NCI-H2107 treated with DMSO at 0.1 percent for 48 hours (cell line): Measurements from ENCODE around the gene SLC7A4.
A peak's percentile ranks its signal among the peaks of the same experiment; 100 is the strongest.
"Not testable (repeated sequence)": the region's sequence is repeated elsewhere in the genome, so short reads cannot be mapped to it uniquely, and the experiment has no call there.

ENCODE experiments used
- DNase-seq: peaks from one replicate; lab custom pipeline; 2025; ENCODE audit not compliant: unreplicated experiment; lab: John Stamatoyannopoulos, UW

Gene SLC7A4

DNA sequence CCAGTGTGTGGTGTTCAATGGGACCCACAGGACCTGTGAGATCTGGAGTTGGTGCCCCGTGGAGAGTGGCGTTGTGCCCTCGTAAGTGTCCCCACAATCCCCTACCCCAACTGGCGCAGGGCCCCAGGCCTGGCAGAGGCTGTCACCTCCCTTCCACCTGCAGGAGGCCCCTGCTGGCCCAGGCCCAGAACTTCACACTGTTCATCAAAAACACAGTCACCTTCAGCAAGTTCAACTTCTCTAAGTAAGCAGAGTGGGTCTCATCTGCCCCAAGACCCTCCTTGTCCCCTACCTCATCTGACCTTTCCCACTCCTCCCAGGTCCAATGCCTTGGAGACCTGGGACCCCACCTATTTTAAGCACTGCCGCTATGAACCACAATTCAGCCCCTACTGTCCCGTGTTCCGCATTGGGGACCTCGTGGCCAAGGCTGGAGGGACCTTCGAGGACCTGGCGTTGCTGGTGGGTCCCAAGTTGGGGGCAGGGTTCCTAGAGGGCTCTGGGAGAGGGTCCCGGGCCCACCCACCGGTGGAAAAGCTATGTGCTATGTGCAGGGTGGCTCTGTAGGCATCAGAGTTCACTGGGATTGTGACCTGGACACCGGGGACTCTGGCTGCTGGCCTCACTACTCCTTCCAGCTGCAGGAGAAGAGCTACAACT lies 9.3 kb downstream of the SLC7A4 start:
- DNase-seq, result no peak

DNA sequence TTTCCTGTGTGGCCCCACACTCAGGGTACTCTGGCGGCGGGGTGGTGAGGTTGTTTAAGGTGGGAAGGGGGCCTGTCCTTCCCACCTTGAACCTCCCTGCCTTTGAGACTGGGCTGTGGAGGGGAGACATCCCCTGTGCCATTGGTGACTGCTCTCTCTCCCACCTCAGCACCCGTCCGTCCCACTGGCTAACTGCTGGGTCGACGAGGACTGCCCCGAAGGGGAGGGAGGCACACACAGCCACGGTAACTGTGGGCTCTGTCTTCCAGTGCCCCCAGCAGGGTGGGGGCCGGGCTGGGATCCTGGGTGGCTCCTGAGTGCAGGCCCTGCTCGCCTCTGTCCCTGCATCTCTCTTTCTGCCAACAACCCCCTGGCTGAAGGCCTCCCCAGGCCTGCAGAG lies 9.9 kb downstream of the SLC7A4 start:
- DNase-seq, result no peak

DNA sequence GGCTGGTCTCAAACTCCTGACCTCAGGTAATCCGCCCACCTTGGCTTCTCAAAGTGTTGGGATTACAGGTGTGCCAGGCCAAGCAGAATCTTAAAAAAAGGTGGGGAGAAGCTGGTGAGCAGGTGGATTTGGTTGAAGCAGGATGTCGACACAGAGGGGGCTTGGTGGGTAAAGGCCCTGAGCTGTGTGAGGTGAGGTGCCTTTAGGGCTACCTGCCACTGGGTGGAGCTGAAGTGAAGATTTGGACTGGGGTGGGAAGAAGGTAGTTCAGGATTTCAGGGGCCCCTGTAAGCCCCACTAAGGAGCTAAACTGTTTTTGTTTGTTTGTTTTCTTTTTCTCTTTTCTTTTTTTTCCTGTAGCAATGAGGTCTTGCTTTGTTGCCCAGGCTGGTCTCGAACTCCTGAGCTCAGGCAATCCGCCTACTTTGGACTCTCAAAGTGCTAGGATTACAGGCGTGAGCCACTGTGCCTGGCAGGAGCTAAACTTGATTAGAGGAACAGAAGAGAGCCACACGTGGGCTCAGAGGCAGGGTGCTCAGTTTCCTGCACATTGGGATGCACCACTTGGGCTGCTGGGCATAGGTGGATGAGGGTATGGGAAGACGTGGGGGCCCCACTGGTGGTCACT lies 11.4 kb downstream of the SLC7A4 start:
- no peak for DNase-seq

DNA sequence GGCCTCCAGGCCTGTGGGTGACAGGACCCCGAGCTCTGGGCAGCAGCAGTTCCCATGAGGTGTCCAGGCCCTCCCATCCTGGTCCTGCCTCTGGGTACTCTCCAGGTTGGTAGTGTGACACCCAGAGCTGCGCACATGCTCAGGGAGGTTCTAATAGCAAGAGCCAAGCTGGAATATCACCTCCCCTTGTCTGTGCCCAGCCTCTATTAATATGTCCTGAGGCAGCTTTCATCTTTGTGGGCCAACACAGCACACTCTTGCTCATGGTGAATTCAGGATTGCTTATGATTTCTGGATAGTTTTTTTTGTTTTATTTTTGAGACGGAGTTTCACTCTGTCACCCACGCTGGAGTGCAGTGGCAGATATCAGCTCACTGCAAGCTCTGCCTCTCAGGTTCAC lies 14.0 kb downstream of the SLC7A4 start:
- DNase-seq, result no peak

DNA sequence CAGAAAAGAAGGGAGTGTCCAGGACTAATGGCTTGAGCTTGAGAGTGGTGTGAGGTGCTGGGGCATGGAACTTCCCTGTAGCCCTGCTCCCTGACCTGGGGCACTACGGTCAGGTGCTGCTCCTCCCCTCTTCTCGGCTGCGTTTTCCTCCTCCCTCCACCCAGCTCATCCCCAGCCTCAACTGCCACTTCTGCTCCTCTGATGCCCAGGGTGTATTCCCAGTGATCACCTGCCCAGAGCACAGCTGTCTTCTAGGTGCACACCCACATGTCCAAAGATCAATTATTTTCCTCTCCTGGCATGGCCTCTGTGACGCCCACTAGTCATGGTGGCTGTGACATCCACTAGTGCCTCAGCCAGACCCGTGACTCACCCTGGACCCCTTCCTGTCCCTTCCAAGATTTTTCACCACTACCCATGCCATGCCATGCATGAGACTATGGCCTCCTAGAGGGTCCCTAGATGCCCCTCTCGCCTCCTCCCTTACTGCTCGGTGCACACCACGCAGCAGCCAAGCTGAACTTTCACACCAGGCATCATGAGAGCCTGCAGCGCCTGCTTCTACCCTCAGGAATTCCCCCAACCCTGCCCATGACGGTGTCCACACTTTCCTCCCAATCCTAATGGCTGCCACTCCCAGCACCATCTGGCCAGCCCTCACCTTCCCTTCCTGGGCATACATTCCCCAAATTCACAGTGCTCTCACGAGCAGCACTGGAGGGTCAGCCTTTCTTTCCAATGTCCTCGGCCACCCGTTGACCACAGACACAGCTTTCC lies 15.5 kb downstream of the SLC7A4 start:
- DNase-seq, result no peak

DNA sequence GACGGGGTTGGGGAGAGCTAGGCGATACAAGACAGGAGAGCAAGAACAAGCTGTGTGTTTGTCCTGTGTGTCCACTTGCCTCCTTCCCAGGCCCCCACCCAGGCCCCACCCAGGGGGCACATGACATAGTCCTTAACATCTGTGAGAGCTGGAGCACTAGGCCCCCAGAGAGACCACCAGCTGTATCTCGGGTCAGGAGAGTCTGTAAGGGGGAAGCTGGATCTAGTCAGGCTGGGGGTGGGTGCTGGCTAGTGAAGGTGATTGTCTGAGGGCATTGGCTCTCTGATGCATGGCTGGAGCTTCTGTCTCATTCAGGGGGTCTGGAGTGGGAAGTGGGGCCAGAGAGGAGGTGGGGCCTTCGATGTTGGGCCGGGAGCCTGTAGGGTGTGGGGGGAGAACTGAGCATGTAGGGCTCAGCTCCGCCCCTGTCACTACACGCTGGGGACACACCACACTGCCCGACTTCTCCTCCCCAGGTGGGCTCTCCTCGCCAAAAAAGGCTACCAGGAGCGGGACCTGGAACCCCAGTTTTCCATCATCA lies 16.8 kb downstream of the SLC7A4 start:
- no peak for DNase-seq

DNA sequence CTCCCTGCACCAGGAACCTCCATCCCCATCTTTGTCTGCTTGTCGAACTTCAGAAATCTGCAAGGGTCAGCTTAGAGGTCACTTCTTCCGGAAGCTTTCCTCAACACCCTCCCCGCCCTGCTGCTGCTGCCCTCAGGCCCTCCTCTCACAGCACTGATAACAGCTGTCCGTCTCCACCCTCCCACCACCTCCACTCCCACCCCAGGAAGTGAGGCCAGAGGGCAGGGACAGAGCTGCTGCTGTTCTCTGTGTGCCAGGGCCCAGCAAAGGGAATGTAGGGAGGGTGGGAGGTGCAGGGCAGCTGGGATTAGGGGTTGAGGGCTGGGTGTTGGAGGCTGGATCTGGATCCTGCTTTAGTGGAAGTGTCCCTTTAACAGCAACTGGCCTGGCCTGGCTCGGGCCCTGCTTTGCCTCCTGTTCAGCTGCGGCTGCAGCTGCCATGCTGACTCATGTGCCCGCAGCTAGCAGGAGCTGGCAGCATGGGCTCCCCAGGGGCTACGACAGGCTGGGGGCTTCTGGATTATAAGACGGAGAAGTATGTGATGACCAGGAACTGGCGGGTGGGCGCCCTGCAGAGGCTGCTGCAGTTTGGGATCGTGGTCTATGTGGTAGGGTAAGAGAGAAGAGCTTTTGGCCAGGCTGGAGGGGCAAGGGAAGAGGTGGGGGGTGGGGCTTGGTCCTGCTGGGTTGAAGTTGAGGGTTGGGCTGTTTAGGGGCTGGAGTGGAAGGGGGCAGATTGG lies 17.5 kb downstream of the SLC7A4 start, which contains the start of gene P2RX6:
Gene P2RX6, plus strand, starts transcription at position 440 of the 740 bp plus-strand sequence. Its CDS starts 10 bp downstream, at position 450.
- no peak for DNase-seq

DNA sequence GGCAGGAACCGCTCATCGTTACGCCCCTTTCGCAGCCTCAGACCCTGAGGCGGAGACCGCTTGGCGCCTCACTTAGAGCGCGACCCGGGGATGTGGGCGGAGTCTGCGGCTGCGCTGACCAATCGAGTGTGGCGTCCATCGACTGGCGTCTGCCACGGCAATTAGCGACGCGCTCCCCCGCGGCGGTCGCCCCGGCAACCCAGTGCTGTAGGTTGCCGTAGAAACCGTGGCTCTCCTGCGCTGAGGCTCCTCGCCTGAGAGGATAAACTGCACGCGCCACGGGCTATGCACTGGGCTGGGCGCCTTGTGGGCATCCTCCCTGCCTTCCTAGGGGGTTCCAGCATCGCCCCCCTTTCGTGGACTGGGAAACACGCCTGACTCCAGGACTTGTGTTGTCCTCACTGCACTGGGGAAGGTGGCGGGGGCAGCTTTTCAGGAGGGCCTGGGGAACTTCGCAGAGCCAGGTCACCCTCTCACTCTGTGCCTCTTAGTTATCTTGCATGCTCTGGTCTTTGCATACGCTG lies 18.1 kb downstream of the SLC7A4 start:
- DNase-seq, result peak; percentile 72

DNA sequence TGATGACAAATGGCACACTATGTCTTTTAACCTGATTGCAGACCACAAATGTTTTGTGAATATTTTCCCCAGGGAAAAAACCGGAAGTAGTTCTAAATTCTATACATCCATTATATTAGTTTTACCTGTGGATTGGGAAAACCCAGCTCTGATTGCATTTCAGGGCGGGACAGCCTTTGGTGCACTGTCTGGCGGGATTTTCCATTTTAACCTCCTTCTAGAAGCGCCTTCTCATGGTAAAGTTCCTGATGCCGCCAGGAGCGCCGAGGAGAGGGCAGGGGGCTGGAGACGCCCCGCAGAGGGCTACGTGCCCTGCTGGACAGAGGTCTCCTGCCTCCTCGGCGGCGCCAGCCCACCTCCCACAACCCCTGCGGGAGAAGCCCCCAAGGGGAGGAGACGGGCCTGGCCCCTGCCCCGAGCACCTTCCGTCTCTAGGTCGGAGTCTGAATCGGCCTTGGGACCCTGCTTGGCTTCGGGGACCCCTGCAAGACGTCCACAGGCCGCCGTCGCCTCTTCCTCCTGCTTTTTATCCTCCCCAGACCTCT lies 18.6 kb downstream of the SLC7A4 start:
- peak; percentile 33 for DNase-seq

DNA sequence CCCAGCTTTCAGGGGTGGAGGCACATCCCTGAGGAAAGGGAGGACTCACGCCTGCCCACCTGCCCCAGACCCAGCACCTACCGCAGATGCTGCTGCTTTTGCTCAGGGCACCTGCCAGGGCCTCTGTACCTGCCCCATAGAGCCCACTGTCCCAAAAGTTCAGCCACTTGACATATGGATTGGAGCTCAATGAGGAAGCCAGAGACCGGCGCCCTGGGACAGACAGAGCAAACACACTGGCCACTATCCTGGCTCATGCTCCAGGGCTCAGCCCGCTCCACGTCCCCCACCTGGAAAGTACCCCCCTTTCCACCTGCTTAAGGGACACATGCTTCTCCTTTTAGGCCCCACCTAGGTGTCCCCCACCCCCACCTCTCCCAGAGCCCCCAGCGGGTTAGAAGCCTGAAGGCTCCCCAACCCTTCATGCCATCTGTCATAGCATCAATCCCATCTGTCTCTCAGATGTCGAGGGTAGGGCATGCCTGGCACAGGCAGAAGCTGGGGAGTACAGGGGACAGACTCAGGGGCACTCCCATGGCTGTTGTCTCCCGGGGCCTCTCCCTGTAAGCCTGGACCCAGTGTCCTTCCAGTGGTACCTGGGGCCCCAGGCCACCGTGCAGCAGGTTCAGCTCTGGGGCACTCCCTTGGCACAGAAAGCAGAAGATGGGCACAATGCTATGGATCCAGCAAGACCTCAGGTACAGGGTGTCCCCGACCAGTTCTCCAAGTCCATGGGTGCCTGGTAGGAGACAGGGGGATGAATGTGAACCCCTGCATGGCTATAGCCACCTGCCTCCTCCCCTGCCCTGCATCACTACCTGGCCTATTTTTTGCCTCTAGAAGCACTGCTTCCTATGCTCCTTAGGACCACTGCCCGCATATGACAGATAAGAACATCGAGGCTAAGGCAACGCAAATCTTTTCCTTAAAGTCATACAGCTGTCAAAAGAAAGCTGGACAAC lies 19.6 kb downstream of the SLC7A4 start:
- DNase-seq, result no peak

DNA sequence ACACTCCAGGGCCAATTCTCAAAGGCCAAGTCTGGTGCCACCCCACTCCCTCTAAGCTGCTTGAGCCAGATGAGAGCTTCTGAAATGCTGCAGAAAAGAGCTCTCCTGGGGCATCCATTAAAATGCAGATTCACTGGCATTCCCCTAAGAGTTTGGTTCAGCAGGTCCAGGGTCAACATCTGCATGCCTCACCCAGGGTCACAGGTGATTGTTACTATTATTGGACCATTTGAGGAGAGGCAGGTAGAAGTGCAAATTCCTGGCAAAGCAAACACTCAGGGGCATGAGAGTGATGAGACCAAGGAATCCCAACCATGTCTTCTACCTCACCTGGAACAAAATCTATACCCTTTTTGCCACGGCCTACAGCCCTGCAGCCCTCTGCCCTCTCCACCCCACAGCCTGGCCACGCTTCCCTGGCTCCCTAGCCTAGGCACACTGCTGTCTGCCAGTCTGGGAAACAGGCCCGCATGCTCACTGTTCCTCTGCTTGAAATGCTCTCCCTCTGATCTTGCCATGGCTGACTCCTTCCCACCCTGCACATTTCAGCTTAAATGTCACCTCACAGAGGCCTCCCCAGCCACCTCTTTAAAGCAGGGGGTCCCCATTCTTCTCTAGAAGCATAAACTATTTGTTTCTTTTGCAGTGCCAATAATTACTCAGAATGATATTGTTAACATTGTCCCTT lies 21.8 kb downstream of the SLC7A4 start:
- DNase-seq, result no peak

DNA sequence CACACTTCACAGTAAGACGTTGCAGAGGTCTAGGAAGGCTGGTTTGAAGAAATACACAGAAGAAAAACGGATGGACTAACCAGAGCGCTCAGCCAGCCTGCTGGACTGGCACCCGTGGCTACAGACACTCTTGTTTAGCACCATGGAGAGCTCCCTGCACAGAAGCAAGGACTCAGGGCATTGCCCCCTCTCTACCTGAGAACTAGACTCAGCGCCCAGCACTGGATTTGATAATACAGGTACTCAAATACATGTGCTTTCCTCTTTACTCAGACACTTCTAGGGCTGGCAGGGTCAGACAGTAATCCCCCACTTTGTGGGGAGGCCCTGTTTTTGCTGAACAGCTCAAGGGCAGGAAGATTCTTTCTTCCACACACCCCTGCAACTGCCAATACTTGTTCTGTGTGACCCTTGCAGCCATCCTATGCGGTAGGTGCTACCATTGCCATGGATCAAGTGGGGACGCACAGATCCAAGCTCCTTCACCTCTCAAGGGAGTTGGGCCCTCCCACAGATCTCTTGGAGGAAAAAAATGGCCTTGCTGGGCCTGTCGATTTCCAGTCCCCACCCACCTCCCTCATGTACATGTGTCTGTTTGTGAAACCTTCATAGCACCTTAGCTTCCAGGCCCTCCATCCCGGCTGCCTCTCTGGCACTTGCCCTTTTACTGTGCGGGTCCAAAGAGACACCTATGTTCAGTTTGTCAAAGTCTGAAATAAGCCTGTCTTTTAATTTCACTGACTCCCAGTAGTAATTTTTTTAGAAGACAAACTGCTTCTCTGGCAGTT lies 22.5 kb downstream of the SLC7A4 start:
- DNase-seq, result no peak

DNA sequence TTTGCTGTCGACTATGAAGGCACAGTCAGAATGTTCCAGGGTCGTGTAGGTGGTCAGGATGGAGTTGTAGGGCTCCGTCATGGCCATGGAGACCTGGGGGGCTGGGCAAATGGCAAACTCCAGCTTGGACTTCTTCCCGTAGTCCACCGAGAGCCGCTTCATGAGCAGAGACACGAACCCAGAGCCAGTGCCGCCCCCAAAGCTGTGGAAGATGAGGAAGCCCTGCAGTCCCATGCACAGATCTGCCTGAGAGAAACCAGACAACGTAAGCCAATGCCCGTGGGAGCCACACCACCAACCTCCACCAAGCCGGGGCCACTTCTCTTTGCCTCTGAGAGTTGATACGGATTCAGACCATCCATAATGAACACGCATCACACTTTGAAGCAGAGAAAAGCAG lies 23.2 kb downstream of the SLC7A4 start:
- DNase-seq, result not testable (repeated sequence)

DNA sequence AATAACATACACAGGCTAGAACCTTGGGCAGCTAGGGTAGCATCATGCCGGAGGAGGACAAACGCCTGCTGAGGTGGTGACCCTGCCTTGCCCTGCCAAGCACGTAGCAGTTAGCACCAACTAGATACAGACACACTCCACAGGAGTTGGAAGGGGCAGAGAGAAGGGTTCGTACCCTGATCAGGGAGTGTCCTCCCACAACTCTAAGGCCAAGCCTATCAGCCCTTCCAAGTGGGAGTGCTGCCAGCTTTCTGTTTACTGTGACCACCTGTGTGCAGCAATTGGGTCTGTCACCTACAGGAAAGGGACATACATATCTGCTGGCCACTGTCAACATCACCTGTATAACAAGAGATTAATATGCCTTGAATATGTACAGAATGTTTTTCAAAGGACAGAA lies 28.6 kb downstream of the SLC7A4 start:
- DNase-seq, result no peak

DNA sequence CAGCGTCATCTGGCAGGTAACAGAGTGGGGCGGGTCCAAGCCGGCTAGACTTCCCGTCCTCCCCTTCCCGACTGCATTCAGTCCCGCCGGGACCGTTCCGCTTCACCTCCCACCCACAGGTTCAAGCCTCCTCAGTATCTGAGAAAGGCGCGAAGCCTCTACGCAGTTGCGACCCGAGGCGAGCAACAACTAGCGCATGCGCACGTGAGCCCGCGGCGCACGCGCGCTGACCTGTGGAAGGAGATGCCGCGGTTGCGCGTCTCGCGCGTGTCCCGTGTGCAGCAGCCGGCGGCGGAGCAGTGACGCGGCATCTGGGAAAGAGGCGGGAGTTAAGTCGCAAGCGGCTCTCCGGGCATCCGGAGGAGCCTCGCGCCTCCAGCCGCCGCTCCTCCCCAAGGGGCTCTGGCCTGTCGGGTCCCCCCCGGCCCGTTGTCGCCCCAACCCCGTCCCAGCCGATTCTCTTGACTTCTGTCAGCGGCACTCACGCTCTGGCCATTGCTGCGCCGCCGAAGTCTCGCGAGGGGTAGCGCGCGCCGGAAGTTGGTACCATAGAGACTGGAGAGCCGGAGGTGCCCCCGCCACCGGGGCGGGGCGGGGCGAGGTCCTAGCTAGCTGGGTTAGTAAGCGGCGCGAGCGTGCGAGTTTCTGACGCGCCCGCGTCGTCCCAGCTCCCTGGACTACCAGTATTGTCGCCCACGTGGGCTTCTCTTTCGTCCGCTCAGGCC lies 30.6 kb downstream of the SLC7A4 start, which contains the start of gene THAP7:
Gene THAP7, minus strand, starts transcription at position 518 of the 725 bp plus-strand sequence. Its CDS starts 207 bp downstream, at position 311.
- peak; percentile 83 for DNase-seq

DNA sequence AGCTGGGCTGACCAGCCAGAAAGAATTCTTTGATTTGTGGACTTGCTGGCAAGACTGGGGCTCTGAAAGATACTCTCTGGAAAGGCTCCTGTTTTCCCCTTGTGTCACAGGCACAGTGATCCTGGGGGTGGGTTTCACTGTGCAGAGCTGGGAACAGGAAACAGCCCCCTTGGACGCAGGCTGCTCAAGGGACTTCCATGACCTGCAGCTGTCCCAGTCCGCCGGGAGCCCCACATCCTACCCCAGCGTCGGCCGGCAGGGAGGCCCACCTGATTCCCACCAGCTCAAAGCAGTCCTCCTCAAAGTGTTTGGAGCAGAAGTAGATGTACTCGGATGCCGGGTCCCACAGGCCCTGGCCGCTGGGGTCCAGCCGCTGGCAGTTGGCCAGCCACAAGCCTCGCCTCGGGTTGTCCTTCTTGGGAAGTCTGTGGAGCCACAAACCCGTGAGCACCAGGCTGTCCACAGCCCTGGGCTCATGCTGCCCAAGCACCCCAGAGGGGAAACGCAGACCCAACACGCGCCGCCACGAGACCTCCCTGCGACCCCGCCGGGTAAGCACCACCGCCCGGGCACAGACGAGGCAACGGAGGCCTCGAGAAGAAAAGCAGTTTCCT lies 31.3 kb downstream of the SLC7A4 start:
- no peak for DNase-seq
